ENCODE results near the gene AHSG. TPM values are rescaled to one million over a fixed set of nuclear protein-coding genes. Genes with fewer than 3 reads are reported as not detected.

Gene AHSG
- total RNA-seq, 1 donor from 2014 or later: 0.52 TPM

- H3K27me3 ChIP-seq (ENCODE audit: control insufficient read depth in 3 of 3, insufficient read depth in 3 of 3, low read length in 3 of 3): peaks cover 3 to 9% (median 9%) of the 10 kb centered on the region in 3 donors
- no peak overlapping the region for H3K9ac ChIP-seq (ENCODE audit: low read depth in 1 of 3, low read length in 3 of 3)
- H3K36me3 ChIP-seq (ENCODE audit: control insufficient read depth in 3 of 3, insufficient read depth in 3 of 3, low read length in 3 of 3): no peaks in the 10 kb centered on the region
- no peaks in the 10 kb centered on the region for H3K4me1 ChIP-seq (ENCODE audit: control insufficient read depth in 3 of 3, insufficient read depth in 3 of 3, low read length in 3 of 3)
- H3K9me3 ChIP-seq (ENCODE audit: control insufficient read depth in 3 of 3, low read length in 3 of 3): no peaks in the 10 kb centered on the region
- H3K4me3 ChIP-seq (ENCODE audit: low read length in 3 of 3): no peak overlapping the region
- H3K27ac ChIP-seq (ENCODE audit: low read depth, low read length): no peak overlapping the region
These were observed 56.7 kb downstream of the AHSG start for GRCh38 chr3:186669378-186670084.

DNA sequence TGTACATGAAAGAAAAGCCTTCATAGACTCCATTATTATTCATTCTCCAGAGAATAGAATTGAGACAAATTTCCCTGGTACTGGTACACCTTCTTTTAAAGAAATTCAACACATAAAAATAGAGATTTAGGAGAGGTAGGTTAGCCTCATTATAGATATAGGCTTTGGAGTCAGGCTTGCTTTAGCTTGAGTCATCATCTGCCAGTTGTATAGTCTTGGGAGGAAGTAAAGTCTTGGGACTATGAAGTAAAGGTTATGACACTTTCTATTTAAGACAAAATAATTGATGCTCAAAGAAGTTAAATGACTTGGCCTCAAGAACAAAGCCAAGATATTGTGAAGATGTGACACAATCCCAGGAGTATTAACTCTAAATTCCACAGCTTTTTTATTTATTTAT is 57.3 kb downstream of the AHSG start:
- Histone ChIP-seq H3K27me3 (ENCODE audit: control insufficient read depth in 3 of 3, insufficient read depth in 3 of 3, low read length in 3 of 3) (peaks cover 4 to 13% (median 9%) of the 10 kb centered on the region in 3 donors), H3K4me3 (ENCODE audit: low read length in 3 of 3) (no peak overlapping the region), H3K4me1 (ENCODE audit: control insufficient read depth in 3 of 3, insufficient read depth in 3 of 3, low read length in 3 of 3) (no peaks in the 10 kb centered on the region), H3K36me3 (ENCODE audit: control insufficient read depth in 3 of 3, insufficient read depth in 3 of 3, low read length in 3 of 3) (no peaks in the 10 kb centered on the region), H3K27ac (ENCODE audit: low read depth, low read length) (no peak overlapping the region), H3K9ac (ENCODE audit: low read depth in 1 of 3, low read length in 3 of 3) (no peak overlapping the region), H3K9me3 (ENCODE audit: control insufficient read depth in 3 of 3, low read length in 3 of 3) (no peaks in the 10 kb centered on the region)

Small RNAs within 50 kb of the gene (small RNA-seq; reads per million reads assigned to genes)
- gene RF00017: not detected

Other genes starting within 250 kb of the AHSG start
- gene CRYGS, start 68.7 kb upstream of the AHSG start, total RNA-seq: 1.0 TPM
- gene TBCCD1, start 45.7 kb upstream of the AHSG start, total RNA-seq: 14.6 TPM
- gene DNAJB11, start 42.3 kb upstream of the AHSG start, total RNA-seq: 24.5 TPM
- not detected for gene FETUB, start 27.3 kb downstream of the AHSG start, total RNA-seq
- gene HRG, start 53.0 kb downstream of the AHSG start, total RNA-seq: not detected
- gene KNG1, start 104.3 kb downstream of the AHSG start, total RNA-seq: 0.52 TPM
- gene EIF4A2, start 170.5 kb downstream of the AHSG start, total RNA-seq: 795 TPM
- 23.5 TPM for gene RFC4, start 193.4 kb downstream of the AHSG start, total RNA-seq
- 16.7 TPM for gene ADIPOQ, start 229.7 kb downstream of the AHSG start, total RNA-seq